ENCODE data around the gene B4GALNT2. TPM values are rescaled to one million over a fixed set of nuclear protein-coding genes. Genes with fewer than 3 reads are reported as not detected.

B4GALNT2 gene
- total and polyA plus RNA-seq, 2 of the 13 experiments (the other 11 are each of a cell fraction or from before 2014, with no cell fraction given) = not detected

GRCh38 chr17:49191917-49192741 is 59.6 kb downstream of the B4GALNT2 start (continued):
- TF ChIP-seq TERF1 (CRISPR knock-in tag; IDR thresholded peaks at IDR 0.05) = no peak
- TF ChIP-seq HNF4A (CRISPR knock-in tag; IDR thresholded peaks at IDR 0.05) = peak; percentile 99
- TF ChIP-seq PRDM15 (CRISPR knock-in tag; IDR thresholded peaks at IDR 0.05) = peak; percentile 76
- 0 out of 2 replicates have a peak, but pooled peaks have one; percentile 62 for TF ChIP-seq KDM5A (IDR thresholded peaks at IDR 0.05; ENCODE audit: borderline replicate concordance, low read length)
- peak; percentile 24 for TF ChIP-seq HNRNPK (IDR thresholded peaks at IDR 0.05; ENCODE audit: low read depth, low read length, poor library complexity, severe bottlenecking)
- TF ChIP-seq FOSL2 (CRISPR knock-in tag; IDR thresholded peaks at IDR 0.05) = peak; percentile 58
- TF ChIP-seq ZBTB34 (CRISPR knock-in tag; IDR thresholded peaks at IDR 0.05) = peak; percentile 89
- peak; percentile 72 for TF ChIP-seq ZNF749 (CRISPR knock-in tag; IDR thresholded peaks at IDR 0.05; ENCODE audit: borderline replicate concordance)
- TF ChIP-seq ZNF672 (CRISPR knock-in tag; IDR thresholded peaks at IDR 0.05) = no peak
- peak; percentile 72 for TF ChIP-seq RXRA (CRISPR knock-in tag; IDR thresholded peaks at IDR 0.05)
- TF ChIP-seq SUZ12 (IDR thresholded peaks at IDR 0.05; ENCODE audit: low read depth, low read length) = 0 out of 2 replicates have a peak, but pooled peaks have one; percentile 5
- peak; percentile 80 for TF ChIP-seq ZNF772 (CRISPR knock-in tag; IDR thresholded peaks at IDR 0.05)
- TF ChIP-seq NR0B2 (CRISPR knock-in tag; IDR thresholded peaks at IDR 0.05) = no peak; the same call in 1 of the 2 replicates
- peak; percentile 35 for TF ChIP-seq AHDC1 (CRISPR knock-in tag; IDR thresholded peaks at IDR 0.05; ENCODE audit: borderline replicate concordance)
